ENCODE results near the gene FRMD4A. TPM values are rescaled to one million over a fixed set of nuclear protein-coding genes. Genes with fewer than 3 reads are reported as not detected.
"Not testable (repeated sequence)": the region's sequence is repeated elsewhere in the genome, so short reads cannot be mapped to it uniquely, and the experiment has no call there.

Gene FRMD4A
- total RNA-seq, 2 experiments from 2014 or later, result 0.25 TPM; not detected in 1

DNA sequence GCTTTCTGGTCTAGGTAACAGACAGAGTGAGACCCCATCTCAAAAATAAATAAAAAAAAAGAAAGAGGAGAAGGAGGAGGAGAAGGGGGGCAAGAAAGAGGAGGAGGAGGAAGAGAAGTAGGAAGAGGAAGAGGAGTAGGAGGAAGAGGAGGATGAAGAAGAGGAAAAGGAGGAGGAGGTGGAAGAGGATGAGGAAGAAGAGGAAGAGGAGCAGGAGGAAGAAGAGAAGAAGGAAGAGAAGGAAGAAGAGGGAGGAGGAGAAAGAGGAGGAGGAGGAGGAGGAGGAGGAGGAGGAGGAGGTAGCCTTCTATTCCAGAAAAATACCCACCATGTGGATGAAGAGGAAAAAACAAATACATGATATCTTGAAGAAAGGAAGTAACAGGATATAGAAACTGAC lies 172.1 kb downstream of the FRMD4A start:
- no peak overlapping the region for H3K4me3 Mint-ChIP-seq
- POLR2A ChIA-PET, result no interaction called here
- no peaks in the 10 kb centered on the region for H3K36me3 Mint-ChIP-seq (ENCODE audit: low read depth)
- CTCF ChIA-PET, result no interaction called here
- peaks cover 3% of the 10 kb centered on the region for H3K9me3 Mint-ChIP-seq
- H3K4me1 Mint-ChIP-seq, result no peaks in the 10 kb centered on the region
- DNase-seq, result no peak
- H3K27ac Mint-ChIP-seq, result no peak overlapping the region
- peaks cover 19% of the 10 kb centered on the region for H3K27me3 Mint-ChIP-seq

DNA sequence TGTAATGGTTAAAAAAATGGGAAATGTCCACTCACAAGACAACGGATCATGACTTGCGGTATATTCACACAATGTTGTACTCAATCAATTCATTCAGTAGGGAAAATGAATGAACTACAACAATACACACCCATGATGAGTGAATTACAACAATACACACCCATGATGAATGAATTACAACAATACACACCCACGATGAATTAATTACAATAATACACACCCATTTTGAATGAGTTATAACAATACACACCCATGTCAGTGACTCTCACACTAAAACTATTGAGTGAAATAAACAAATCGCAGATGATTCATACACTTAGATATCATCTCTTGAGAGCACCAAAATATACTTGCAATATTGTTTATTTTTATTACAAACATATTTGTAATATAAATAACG lies 174.6 kb downstream of the FRMD4A start:
- peaks cover 3% of the 10 kb centered on the region for H3K9me3 Mint-ChIP-seq
- DNase-seq, result no peak
- POLR2A ChIA-PET, result no interaction called here
- no peaks in the 10 kb centered on the region for H3K36me3 Mint-ChIP-seq (ENCODE audit: low read depth)
- H3K4me1 Mint-ChIP-seq, result no peaks in the 10 kb centered on the region
- no peak overlapping the region for H3K27ac Mint-ChIP-seq
- CTCF ChIA-PET, result no interaction called here
- peaks cover 12% of the 10 kb centered on the region for H3K27me3 Mint-ChIP-seq
- no peak overlapping the region for H3K4me3 Mint-ChIP-seq

DNA sequence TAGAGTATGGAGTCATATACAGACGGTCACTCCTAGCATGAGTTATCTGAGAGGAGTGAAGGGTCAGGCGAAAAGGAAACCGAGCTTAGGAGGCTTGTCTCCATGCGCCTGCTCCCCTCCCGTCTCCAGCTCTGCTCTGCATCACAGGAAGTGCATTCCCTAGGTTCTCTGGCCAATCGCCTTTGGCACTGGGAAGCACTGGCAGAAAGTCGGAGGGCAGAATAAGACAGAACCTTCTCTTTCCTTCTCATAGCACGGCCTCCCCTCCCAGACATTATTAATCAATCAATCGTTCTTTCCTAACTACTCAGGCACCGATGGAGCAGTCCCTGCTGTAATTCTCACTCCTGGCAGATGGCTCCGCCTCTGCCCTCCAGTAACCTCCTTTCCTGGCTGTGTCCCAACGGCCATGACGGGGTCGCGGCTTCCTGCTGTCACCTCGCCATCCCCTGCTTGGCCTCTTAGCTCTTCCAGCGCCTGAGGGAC lies 177.1 kb downstream of the FRMD4A start:
- Mint-ChIP-seq H3K27me3 (peaks cover 4% of the 10 kb centered on the region), H3K27ac (no peak overlapping the region), H3K9me3 (peaks cover 3% of the 10 kb centered on the region), H3K4me3 (no peak overlapping the region), H3K36me3 (ENCODE audit: low read depth) (no peaks in the 10 kb centered on the region), H3K4me1 (no peaks in the 10 kb centered on the region)
- DNase-seq, result no peak
- CTCF ChIA-PET, result no interaction called here
- POLR2A ChIA-PET, result no interaction called here

DNA sequence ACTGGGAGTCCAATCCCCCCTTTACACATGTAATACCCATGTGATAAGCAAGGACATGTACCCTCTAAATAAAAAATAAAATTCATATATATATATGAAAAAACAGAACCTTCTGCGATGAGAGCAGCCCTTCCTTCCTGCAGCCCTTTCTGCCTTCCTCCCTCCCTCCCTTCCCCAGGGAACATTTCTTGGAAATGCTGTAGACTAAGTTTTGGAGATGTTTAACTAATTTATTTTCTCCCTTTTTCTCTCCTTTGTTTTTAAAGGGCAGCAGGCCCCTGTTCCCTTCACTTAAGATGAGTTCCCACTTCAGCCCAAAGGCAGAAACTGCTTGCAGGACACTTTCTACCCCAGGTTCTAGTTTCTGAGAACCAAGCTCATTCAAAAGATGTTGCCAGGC lies 179.2 kb downstream of the FRMD4A start:
- no peak for DNase-seq
- Mint-ChIP-seq H3K4me3 (no peak overlapping the region), H3K27ac (no peak overlapping the region), H3K4me1 (no peaks in the 10 kb centered on the region), H3K9me3 (peaks cover 3% of the 10 kb centered on the region), H3K36me3 (ENCODE audit: low read depth) (no peaks in the 10 kb centered on the region), H3K27me3 (peaks cover 7% of the 10 kb centered on the region)
- ChIA-PET POLR2A (no interaction called here), CTCF (interaction anchor here (1.2 kb wide), 1 partner anchor 17 kb away, joined by 3 read pairs; no protein-coding TSS in a partner anchor)

DNA sequence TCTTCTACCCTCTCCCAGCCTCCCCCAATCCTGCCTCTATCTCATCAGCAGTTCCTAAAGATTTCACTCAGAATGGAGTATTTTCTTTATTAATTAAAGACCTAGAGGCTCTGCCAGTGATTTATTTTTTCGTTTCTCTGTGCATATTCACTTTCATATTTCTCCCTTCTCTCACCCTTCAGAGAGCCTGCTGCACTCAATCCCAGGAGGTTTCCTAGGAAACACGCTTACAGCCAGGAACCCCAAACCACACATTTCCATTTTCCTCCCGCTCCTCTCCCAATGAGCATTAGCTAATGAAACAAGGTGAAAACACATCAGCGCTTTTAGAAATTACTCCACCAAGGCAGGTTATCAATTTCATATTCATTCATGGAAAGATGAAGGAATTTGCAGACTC lies 180.2 kb downstream of the FRMD4A start:
- no peak overlapping the region for H3K27ac Mint-ChIP-seq
- DNase-seq, result no peak
- H3K27me3 Mint-ChIP-seq, result peaks cover 7% of the 10 kb centered on the region
- no peak overlapping the region for H3K4me3 Mint-ChIP-seq
- H3K36me3 Mint-ChIP-seq (ENCODE audit: low read depth), result no peaks in the 10 kb centered on the region
- H3K9me3 Mint-ChIP-seq, result no peaks in the 10 kb centered on the region
- ChIA-PET CTCF (interaction anchor here (1.2 kb wide), 1 partner anchor 18 kb away, joined by 3 read pairs; no protein-coding TSS in a partner anchor), POLR2A (no interaction called here)
- no peaks in the 10 kb centered on the region for H3K4me1 Mint-ChIP-seq

DNA sequence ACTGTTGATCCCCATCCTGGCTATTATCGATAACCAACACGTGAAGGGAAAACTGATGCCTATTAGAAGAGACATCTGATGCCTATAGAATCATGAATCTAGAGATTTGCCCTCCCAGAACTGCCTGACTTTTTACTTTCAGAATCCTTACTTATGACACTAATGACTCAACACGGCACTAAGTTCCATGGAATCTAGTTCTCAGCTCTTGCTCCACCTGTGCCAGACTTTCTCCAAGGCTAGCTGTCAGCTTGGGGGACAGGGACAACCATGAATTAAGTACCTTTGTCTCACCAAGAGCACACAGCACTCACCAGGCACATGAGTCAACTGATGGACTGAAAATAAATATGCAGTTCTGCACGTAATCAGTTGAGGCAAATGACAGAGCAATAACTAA lies 184.2 kb downstream of the FRMD4A start:
- ChIA-PET CTCF (no interaction called here), POLR2A (no interaction called here)
- Mint-ChIP-seq H3K27ac (no peak overlapping the region), H3K4me3 (no peak overlapping the region), H3K4me1 (no peaks in the 10 kb centered on the region), H3K36me3 (ENCODE audit: low read depth) (no peaks in the 10 kb centered on the region), H3K27me3 (peaks cover 24% of the 10 kb centered on the region), H3K9me3 (no peaks in the 10 kb centered on the region)
- no peak for DNase-seq

DNA sequence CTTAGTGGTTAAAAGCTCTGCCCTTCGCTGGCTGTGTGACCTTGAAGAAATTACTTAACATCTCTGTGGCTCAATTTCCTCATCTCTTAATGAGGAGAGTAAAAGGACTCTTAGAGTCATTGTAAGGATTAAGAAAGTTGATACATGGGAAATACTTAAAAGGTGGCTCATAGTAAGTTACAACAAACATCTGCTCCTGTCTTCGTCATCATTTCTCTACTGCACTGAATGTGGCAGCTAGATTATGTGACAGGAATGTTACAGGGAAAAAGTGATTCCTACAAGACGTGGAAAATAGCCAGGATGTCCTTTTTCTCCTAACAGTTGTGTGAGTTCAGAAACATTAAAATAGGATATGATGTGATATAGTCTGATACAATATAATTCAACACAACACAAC lies 184.7 kb downstream of the FRMD4A start:
- DNase-seq, result no peak
- H3K27me3 Mint-ChIP-seq, result peaks cover 27% of the 10 kb centered on the region
- ChIA-PET CTCF (no interaction called here), POLR2A (no interaction called here)
- H3K27ac Mint-ChIP-seq, result no peak overlapping the region
- H3K4me3 Mint-ChIP-seq, result no peak overlapping the region
- no peaks in the 10 kb centered on the region for H3K4me1 Mint-ChIP-seq
- no peaks in the 10 kb centered on the region for H3K36me3 Mint-ChIP-seq (ENCODE audit: low read depth)
- H3K9me3 Mint-ChIP-seq, result no peaks in the 10 kb centered on the region

DNA sequence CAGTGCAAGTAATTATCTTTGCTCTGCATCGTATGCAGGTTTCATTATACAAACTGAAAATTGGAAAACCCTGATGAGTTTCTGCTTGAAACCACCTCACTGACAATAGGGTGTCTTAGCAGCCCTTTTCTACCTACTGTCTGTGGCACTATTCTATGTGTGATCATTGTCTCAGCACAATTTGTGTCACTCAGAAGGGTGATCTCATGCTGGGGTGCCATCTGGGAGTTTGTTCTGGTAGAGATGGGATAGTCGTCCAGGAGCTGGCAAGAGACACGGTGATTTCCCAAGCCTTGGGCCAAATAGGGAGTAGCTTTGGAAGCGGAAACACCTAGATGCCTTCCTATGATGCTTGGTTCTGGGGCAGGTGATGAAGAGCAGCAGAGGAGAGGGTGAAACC lies 186.3 kb downstream of the FRMD4A start:
- Mint-ChIP-seq H3K9me3 (no peaks in the 10 kb centered on the region), H3K27me3 (peaks cover 31% of the 10 kb centered on the region), H3K4me3 (no peak overlapping the region), H3K27ac (no peak overlapping the region), H3K4me1 (no peaks in the 10 kb centered on the region), H3K36me3 (ENCODE audit: low read depth) (no peaks in the 10 kb centered on the region)
- ChIA-PET CTCF (no interaction called here), POLR2A (no interaction called here)
- DNase-seq, result no peak

DNA sequence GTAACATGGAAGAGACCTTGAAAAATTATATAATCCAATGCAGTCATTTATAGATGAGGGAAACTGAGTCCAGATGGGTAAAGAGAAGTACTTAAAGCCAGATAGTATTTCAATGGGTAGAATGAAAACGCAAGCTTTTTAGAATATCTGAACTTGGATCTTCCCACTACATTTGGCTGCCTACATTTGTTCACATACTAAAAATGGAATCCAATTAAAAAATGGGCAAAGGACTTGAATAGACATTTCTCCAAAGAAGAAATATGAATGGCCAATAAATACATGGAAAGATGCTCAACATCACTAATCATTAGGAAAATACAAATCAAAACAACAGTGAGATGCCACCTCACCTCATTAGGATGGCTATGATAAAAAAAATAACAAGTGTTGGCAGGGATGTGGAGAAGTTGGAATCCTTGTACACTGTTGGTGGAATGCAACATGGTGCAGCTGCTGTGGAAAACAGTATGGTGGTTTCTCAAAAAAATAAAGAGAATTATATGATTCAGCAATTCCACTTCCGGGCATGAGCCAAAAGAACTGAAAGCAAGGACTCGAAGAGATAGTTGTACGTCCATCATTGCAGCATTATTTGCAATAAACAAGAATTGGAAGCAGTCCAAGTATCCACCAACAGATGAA lies 188.0 kb downstream of the FRMD4A start:
- Mint-ChIP-seq H3K4me3 (no peak overlapping the region), H3K36me3 (ENCODE audit: low read depth) (no peaks in the 10 kb centered on the region), H3K9me3 (no peaks in the 10 kb centered on the region), H3K4me1 (no peaks in the 10 kb centered on the region), H3K27me3 (peaks cover 31% of the 10 kb centered on the region), H3K27ac (no peak overlapping the region)
- CTCF ChIA-PET, result no interaction called here
- no peak for DNase-seq
- POLR2A ChIA-PET, result no interaction called here

DNA sequence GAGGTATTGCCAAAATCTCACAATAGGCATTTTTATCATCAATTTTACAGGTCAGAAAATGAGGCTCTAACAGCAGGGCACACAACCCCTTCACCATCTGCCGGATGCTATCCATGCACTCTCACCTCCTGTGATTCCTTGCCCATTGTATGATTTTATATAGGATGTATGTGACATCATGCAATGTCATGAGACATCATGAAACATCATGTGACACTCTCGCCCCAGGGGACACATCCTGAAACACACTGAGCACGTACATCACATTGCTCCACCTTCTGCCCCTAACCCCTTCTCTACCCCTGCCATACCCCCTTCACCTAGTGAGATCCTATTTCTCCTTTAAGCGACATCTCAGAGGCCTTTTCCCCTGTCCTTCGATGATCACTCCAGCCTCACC lies 189.4 kb downstream of the FRMD4A start:
- Mint-ChIP-seq H3K4me3 (no peak overlapping the region), H3K9me3 (no peaks in the 10 kb centered on the region), H3K27ac (no peak overlapping the region), H3K4me1 (no peaks in the 10 kb centered on the region), H3K27me3 (peaks cover 27% of the 10 kb centered on the region), H3K36me3 (ENCODE audit: low read depth) (no peaks in the 10 kb centered on the region)
- ChIA-PET POLR2A (no interaction called here), CTCF (no interaction called here)
- DNase-seq, result no peak

DNA sequence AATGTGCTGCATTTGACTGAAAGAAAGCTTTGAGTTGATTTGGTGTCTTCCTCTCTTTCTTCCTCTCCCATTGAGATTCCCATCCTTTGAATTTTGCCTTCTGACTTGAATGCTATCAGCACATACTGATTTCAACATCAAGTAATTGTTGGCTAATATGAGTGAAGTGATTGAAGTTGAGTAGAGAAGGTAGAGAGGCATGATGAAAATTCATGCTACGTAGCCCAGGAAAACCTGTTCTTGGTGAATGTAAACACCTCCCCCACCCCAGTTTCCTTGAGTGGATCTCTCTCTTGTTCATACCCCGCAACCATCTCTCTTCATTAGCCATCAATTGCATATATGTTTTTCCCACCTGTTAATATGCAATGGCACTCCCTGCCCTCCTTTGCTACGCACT lies 193.3 kb downstream of the FRMD4A start:
- POLR2A ChIA-PET, result no interaction called here

DNA sequence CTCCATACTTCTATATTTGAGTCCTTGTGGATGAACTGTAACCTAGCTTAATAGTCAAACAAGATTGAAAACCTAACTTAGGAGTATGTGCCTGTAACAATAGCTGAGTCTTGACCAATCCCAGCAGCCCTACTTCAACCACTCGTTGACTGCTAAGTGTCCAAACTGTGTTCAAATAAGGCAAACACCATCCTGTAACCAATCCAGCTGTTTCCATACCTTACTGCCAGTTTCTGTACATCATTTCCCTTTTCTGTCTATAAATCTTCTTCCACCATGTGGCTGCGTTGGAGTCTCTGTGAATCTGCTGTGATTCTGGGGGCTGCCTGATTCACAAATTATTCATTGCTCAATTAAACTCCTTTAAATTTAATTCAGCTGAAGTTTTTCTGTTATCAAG lies 195.5 kb downstream of the FRMD4A start:
- CTCF ChIA-PET, H3K9me3 Mint-ChIP-seq: not testable (repeated sequence)

More for the DNA sequence above, 193.3 kb downstream of the FRMD4A start:
- no peak for DNase-seq
- no peaks in the 10 kb centered on the region for H3K4me1 Mint-ChIP-seq
- H3K9me3 Mint-ChIP-seq, result no peaks in the 10 kb centered on the region
- H3K36me3 Mint-ChIP-seq (ENCODE audit: low read depth), result no peaks in the 10 kb centered on the region
- CTCF ChIA-PET, result no interaction called here
- H3K27me3 Mint-ChIP-seq, result peaks cover 20% of the 10 kb centered on the region
- no peak overlapping the region for H3K4me3 Mint-ChIP-seq
- no peak overlapping the region for H3K27ac Mint-ChIP-seq

DNA sequence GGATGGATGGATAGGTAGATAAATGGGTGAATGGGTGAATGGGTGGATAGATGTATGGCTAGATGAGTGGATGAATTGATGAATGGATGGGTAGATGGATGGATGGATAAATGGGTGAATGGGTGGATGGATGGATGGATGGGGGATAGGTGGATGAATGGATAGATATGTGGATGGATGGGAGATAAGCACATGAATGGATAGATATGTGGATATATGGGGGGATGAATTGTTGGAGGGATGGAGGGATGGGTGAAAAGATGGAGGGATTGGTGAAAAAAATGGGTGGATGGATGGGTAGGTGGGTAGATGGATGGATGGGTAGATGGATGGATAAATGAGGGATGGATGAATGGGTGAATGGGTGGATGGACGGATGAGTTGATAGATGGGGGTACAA lies 196.4 kb downstream of the FRMD4A start:
- CTCF ChIA-PET, result no interaction called here
- DNase-seq, result no peak
- Mint-ChIP-seq H3K27ac (no peak overlapping the region), H3K27me3 (peaks cover 8% of the 10 kb centered on the region), H3K4me3 (no peak overlapping the region), H3K4me1 (no peaks in the 10 kb centered on the region), H3K36me3 (ENCODE audit: low read depth) (no peaks in the 10 kb centered on the region), H3K9me3 (no peaks in the 10 kb centered on the region)
- POLR2A ChIA-PET, result no interaction called here

More for the DNA sequence above, 195.5 kb downstream of the FRMD4A start:
- H3K27me3 Mint-ChIP-seq; H3K4me3 Mint-ChIP-seq; POLR2A ChIA-PET; H3K4me1 Mint-ChIP-seq; H3K36me3 Mint-ChIP-seq (ENCODE audit: low read depth); DNase-seq; H3K27ac Mint-ChIP-seq: not testable (repeated sequence)

DNA sequence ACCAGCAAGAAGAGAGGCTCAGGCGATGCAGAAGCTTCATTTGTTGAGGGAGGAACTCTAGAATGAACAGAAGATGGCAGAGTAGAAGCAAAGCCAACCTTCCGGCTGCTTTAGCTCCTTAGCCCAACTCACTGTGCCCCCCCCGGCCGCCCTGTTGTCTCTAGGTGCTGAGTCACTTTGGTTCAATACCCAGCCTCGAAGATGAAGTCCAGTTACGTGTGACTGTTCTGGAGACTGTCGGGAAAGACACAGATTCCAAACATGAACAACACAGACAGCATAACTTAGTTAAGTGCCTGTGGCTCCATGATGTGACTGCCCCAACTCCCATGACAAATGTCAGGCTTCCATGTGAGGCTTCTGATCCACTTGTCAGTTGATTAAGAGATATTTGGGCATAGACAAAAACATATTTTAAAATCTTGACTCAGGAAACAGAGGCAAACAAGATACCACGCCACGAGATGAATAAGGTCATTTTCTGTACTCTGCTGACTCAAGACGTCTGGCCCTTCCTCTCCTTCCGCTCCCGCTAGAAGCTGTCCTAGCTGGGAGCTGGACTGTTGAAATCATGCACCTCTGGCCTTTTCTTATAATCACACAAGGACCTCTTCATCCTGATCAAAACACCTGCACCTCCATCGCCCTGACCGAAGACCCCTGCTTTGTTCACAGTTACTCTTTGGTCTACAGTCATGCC lies 199.3 kb downstream of the FRMD4A start:
- Mint-ChIP-seq H3K4me3 (no peak overlapping the region), H3K4me1 (no peaks in the 10 kb centered on the region), H3K36me3 (ENCODE audit: low read depth) (no peaks in the 10 kb centered on the region), H3K9me3 (no peaks in the 10 kb centered on the region), H3K27me3 (peaks cover 8% of the 10 kb centered on the region), H3K27ac (no peak overlapping the region)
- DNase-seq, result no peak
- ChIA-PET CTCF (no interaction called here), POLR2A (no interaction called here)
